ENCODE data around the gene ACTR3C. TPM values are rescaled to one million over a fixed set of nuclear protein-coding genes. Genes with fewer than 3 reads are reported as not detected.
"Not testable (repeated sequence)": the region's sequence is repeated elsewhere in the genome, so short reads cannot be mapped to it uniquely, and the experiment has no call there.

ACTR3C gene
- total RNA-seq, 4 donors from 2014 or later: 0.27 to 2.7 (median 1.1) TPM; not detected in 1

DNA sequence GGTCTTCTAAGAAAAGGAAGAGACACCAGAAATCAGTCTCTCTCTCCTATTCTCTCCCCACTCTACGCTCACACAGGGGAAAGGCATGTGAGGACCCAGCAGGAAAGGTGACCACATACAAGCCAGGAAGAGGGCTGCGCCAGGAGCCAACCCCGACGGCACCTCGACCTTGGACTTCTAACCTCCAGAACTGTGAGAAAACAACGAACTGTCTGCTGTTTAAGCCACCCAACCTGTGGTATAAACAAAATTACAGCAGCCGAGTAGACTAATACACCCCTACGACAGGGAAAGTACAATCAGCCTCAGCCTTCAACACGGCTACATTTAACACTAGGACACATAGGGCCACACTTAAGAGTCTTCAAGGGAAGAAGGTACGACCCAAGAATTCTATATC is 26.5 kb downstream of the ACTR3C start:
- intact Hi-C loops (cut with DNase I; ENCODE audit: low total_unique reads); H3K27me3 ChIP-seq; H3K9me3 ChIP-seq; H3K4me3 ChIP-seq; H3K4me1 ChIP-seq; ATAC-seq; H3K36me3 ChIP-seq; DNase-seq; H3K27ac ChIP-seq: not testable (repeated sequence)
- in situ Hi-C loops (cut with MboI; ENCODE audit: low sequenced_read_pairs in 4 of 4): loop anchor here in 2 of 4 donors (25.0 kb wide), 1 partner anchor 115 kb away; a partner anchor contains a TSS

DNA sequence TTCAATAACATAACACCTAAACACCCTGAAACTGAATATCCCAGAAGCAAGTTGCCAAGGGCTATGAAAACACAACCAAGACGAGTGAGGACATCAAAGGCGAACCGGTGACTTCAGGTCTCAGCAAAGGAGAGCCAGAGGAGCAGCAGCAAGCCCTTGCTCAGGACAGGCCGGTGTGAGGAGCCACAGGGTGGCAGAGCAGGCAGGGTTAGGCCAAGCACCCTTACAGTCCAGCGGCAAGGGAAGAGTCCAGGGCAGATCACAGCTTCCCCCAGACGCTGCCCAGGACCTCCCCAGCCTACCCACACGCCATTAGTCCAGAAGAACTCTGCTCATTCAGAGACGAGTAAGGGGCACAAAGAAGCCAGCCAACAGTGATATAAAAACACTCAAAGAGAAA is 27.7 kb downstream of the ACTR3C start:
- intact Hi-C loops (cut with DNase I; ENCODE audit: low total_unique reads); H3K4me1 ChIP-seq; H3K4me3 ChIP-seq; H3K27me3 ChIP-seq; H3K36me3 ChIP-seq; DNase-seq; H3K27ac ChIP-seq; H3K9me3 ChIP-seq: not testable (repeated sequence)
- peak in 1 of 2 donors; percentile 39 for ATAC-seq
- in situ Hi-C loops (cut with MboI; ENCODE audit: low sequenced_read_pairs in 4 of 4): loop anchor here in 2 of 4 donors (25.0 kb wide), 1 partner anchor 117 kb away; a partner anchor contains a TSS

DNA sequence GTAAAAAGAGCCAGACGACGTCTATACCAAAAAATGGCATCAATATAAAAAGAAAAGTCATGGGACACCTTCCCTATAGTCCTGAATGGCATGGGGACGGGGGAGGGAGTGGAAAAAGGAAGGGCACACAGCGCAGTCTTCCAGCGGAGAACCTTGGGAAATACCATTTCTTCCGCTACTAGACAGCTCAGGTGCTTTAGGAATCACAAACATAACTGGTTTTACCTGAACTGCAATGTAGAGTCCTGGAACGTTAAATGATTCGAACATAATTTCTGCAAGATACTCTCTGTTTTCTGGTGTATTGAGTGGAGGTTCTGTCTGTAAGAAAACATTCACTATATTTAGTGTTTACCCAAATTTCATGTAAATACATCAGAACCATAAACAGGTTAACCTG is 28.3 kb downstream of the ACTR3C start:
- H3K27me3 ChIP-seq; H3K4me3 ChIP-seq; H3K36me3 ChIP-seq; ATAC-seq; intact Hi-C loops (cut with DNase I; ENCODE audit: low total_unique reads); H3K27ac ChIP-seq; H3K9me3 ChIP-seq; H3K4me1 ChIP-seq; DNase-seq: not testable (repeated sequence)
- in situ Hi-C loops (cut with MboI; ENCODE audit: low sequenced_read_pairs in 4 of 4): loop anchor here in 2 of 4 donors (25.0 kb wide), 1 partner anchor 117 kb away; a partner anchor contains a TSS

DNA sequence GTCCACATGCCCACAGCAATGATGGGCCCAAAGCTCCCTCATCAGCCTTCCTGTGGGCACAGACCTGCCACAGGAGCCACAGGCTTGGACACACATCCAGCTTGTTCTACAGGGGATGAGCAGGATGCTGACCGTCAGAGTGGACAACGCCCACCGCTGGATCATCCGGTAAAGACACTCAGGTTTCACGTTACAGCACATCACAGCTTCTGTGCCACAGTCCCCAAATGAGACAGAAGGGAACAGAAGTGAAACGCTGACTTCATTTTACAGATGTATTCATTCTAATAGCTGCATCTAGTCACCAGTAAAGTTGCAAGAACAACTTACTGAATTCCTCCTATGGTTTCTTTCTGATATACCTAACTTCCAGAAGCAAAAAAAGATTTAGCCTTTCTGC is 33.0 kb downstream of the ACTR3C start:
- H3K9me3 ChIP-seq; H3K36me3 ChIP-seq; H3K4me3 ChIP-seq; intact Hi-C loops (cut with DNase I; ENCODE audit: low total_unique reads); H3K27ac ChIP-seq; H3K4me1 ChIP-seq; ATAC-seq; H3K27me3 ChIP-seq; DNase-seq: not testable (repeated sequence)
- in situ Hi-C loops (cut with MboI; ENCODE audit: low sequenced_read_pairs in 4 of 4): loop anchor here in 2 of 4 donors (25.0 kb wide), 1 partner anchor 122 kb away; a partner anchor contains a TSS

DNA sequence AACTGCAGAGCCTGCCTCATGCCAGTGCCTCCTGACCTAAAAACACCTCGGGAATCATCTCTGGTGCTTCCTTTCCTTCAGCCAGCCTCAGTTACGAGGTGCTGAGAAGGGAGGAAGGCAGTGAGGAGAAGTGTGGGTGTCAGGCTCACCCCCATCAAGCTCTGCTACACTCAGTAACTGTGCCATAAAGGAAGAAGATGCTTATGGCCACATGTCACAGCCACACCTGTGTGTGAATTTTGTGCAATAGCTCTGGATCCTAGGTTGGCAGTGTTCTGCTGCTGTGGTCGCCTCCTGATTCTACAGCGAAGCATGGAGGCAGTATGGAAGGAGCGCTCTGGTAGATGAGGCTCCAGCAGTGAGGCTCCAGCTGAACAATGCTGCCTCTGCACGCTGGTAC is 34.5 kb downstream of the ACTR3C start:
- H3K4me3 ChIP-seq; intact Hi-C loops (cut with DNase I; ENCODE audit: low total_unique reads); H3K9me3 ChIP-seq; DNase-seq; H3K27me3 ChIP-seq; ATAC-seq; H3K36me3 ChIP-seq; H3K4me1 ChIP-seq; H3K27ac ChIP-seq: not testable (repeated sequence)
- in situ Hi-C loops (cut with MboI; ENCODE audit: low sequenced_read_pairs in 4 of 4): loop anchor here in 2 of 4 donors (25.0 kb wide), 1 partner anchor 123 kb away; a partner anchor contains a TSS

DNA sequence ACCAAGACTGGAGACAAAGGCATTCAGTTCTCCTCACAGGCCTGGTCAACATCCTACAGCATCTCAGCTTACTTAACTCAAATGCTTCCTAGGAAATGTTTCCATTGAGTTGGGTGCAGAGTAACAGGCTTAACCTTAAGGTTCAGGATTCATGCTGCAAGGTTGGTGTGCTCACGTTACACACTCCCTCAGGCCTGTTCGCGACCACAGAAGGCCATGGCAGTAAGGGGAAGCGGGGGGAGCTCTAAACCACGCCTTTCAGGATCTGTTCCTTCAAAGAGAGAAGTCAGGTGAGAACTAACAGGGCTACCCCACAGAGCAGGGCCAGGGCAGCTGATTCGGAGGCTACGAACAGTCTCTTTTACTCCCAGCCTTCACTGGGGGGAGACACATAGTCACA is 35.5 kb downstream of the ACTR3C start:
- H3K27ac ChIP-seq; H3K27me3 ChIP-seq; H3K4me1 ChIP-seq; DNase-seq; ATAC-seq; H3K36me3 ChIP-seq; intact Hi-C loops (cut with DNase I; ENCODE audit: low total_unique reads); H3K4me3 ChIP-seq; H3K9me3 ChIP-seq: not testable (repeated sequence)
- in situ Hi-C loops (cut with MboI; ENCODE audit: low sequenced_read_pairs in 4 of 4): loop anchor here in 2 of 4 donors (25.0 kb wide), 1 partner anchor 124 kb away; a partner anchor contains a TSS

DNA sequence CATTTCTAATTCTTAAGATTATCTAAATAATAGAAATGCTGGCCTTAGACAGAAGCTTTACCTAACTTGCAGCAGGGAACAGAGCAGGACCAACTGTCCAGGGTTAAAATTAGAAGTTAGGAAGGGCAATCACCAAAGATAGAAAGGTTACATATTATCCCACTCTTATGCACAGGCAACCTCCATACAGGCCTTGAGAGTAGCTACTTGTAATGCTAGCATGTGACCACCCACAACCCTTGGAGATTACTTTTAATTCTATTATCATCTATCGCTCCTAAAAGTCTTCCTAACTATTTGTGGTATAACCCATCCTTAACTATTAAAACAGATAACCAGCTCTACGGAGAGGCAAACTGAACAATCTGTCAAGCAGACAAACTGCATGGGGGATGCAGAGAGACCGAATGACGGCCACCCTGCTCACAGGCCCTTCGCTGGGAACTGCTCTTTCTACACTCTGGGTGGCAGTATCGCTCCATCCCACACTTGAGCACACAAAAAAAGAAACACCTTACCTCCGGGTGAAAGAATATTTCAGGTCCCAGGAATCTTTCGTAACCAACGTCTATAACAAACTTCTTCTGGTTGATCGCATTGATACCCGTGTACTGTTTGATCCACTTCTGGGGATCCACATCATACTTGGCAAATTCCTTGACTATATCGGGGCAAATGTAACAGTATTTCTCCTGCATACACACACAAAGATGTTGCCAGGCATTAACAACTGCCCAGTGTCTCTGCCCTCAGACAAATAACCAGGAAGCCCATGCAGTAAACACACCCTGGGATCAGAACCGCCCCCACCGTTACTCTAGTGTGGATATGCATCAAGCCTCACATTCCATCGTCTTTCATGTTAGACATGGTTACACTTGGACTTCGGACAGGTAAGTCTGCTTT is 37.2 kb downstream of the ACTR3C start:
- not testable (repeated sequence) for H3K27me3 ChIP-seq, H3K36me3 ChIP-seq, H3K4me3 ChIP-seq, H3K4me1 ChIP-seq, H3K9me3 ChIP-seq, H3K27ac ChIP-seq
- intact Hi-C loops (cut with DNase I; ENCODE audit: low total_unique reads): loop anchor here (1.0 kb wide), 1 partner anchor 135 kb away; no protein-coding TSS in a partner anchor
- ATAC-seq (peak; percentile 55 to 72), DNase-seq (peak in 1 of 2 donors; percentile 30)
- TF ChIP-seq, protein P1, sequence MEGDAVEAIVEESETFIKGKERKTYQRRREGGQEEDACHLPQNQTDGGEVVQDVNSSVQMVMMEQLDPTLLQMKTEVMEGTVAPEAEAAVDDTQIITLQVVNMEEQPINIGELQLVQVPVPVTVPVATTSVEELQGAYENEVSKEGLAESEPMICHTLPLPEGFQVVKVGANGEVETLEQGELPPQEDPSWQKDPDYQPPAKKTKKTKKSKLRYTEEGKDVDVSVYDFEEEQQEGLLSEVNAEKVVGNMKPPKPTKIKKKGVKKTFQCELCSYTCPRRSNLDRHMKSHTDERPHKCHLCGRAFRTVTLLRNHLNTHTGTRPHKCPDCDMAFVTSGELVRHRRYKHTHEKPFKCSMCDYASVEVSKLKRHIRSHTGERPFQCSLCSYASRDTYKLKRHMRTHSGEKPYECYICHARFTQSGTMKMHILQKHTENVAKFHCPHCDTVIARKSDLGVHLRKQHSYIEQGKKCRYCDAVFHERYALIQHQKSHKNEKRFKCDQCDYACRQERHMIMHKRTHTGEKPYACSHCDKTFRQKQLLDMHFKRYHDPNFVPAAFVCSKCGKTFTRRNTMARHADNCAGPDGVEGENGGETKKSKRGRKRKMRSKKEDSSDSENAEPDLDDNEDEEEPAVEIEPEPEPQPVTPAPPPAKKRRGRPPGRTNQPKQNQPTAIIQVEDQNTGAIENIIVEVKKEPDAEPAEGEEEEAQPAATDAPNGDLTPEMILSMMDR (IDR thresholded peaks at IDR 0.05 in 4 of 5, conservative IDR thresholded peaks at IDR 0.05 in 1 of 5): peak; percentile 47 to 70 (median 60)
- in situ Hi-C loops (cut with MboI; ENCODE audit: low sequenced_read_pairs in 4 of 4): loop anchor here in 2 of 4 donors (25.0 kb wide), 1 partner anchor 126 kb away; a partner anchor contains a TSS

DNA sequence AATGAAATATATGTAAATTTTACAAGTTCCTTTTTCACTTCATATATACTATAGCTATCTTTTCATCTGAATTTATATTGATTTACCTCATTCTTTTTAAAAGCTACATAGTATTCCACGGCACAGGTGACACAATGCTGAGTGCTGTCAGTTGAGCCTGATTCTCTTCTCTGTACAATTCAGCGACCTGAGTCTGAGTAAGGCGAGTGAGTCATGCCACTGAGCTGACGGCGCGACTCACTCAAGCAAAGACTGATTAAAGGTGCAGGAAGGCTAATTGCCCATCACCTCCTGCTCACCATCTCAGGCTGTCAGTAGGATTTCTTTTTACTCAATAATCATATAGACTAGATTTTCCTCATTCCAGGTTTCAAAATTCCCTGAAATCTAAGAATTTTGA is 39.7 kb downstream of the ACTR3C start:
- H3K27me3 ChIP-seq; H3K4me3 ChIP-seq; H3K36me3 ChIP-seq; H3K9me3 ChIP-seq; H3K4me1 ChIP-seq; H3K27ac ChIP-seq; DNase-seq; intact Hi-C loops (cut with DNase I; ENCODE audit: low total_unique reads): not testable (repeated sequence)
- in situ Hi-C loops (cut with MboI; ENCODE audit: low sequenced_read_pairs in 4 of 4): loop anchor here in 2 of 4 donors (25.0 kb wide), 1 partner anchor 129 kb away; a partner anchor contains a TSS
- peak in 1 of 2 donors; percentile 32 for ATAC-seq

DNA sequence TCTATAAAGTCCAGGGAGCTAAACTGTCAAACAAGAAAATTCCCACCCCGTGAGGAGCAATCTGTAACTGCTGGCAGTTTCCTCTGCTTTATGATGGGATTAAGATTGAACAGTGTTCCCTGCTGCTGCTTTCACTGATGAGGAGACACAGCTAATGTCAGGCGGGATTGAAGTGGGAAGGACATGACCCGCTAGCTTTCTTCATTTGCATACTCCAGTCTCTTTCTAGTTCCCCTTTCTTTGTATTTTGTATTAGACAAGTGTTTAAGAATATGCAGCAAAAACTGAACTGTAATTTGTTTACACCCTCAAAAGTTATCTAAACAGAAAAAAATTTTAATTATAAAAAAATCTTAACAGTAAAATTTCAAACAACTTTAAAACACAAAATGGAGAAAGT is 40.2 kb downstream of the ACTR3C start:
- ATAC-seq; H3K4me3 ChIP-seq; intact Hi-C loops (cut with DNase I; ENCODE audit: low total_unique reads); H3K27ac ChIP-seq; H3K4me1 ChIP-seq; H3K36me3 ChIP-seq; H3K27me3 ChIP-seq; DNase-seq; H3K9me3 ChIP-seq: not testable (repeated sequence)
- in situ Hi-C loops (cut with MboI; ENCODE audit: low sequenced_read_pairs in 4 of 4): loop anchor here in 2 of 4 donors (25.0 kb wide), 1 partner anchor 129 kb away; a partner anchor contains a TSS

DNA sequence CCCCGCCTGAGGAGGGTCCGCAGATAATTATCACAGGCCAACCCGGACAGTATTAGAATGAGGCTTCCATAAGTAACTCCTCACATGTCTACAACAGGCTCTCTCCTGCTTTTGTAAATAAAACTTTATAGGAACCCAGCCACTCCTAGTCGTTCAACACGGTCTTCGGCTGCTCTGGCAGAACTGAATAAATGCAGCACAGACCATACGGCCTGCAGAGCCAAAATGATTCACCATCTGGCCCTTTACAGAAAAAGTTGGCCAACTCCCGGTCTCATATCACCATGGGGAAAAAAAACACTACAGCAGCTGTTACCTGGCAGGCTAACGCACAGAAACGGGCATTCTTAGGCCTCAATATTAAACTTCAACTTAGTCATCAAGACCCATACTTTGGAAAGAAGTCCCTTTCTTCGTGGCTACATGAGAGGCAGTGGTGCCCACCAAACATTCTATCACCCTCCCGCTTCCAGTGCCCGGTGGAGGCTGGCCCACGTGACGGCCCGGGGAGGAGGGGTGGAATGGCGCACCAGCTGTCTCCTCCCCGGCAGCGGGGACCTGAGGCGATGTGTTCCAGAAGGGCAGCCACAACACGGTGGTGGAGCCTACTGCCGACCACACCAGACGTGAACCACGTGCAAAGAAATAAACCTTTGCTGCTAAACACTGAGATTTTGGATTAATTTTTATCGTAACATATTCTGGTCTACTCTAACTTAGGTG is 41.5 kb downstream of the ACTR3C start:
- H3K27me3 ChIP-seq; H3K27ac ChIP-seq; H3K36me3 ChIP-seq; H3K4me3 ChIP-seq; intact Hi-C loops (cut with DNase I; ENCODE audit: low total_unique reads); DNase-seq; H3K9me3 ChIP-seq; H3K4me1 ChIP-seq: not testable (repeated sequence)
- in situ Hi-C loops (cut with MboI; ENCODE audit: low sequenced_read_pairs in 4 of 4): loop anchor here in 2 of 4 donors (25.0 kb wide), 1 partner anchor 130 kb away; a partner anchor contains a TSS
- peak; percentile 93 to 96 for ATAC-seq
